ENCODE results near the gene GAB2. TPM values are rescaled to one million over a fixed set of nuclear protein-coding genes. Genes with fewer than 3 reads are reported as not detected.

Gene GAB2
- total and polyA plus RNA-seq, 2 experiments from 2014 or later: 4.9 to 10.2 TPM

GRCh38 chr11:78318321-78319114 lies 99.1 kb downstream of the GAB2 start:
- 40% methylated on average over 9 of the region's 9 CpGs for WGBS (ENCODE audit: low lambda C conversion rate, missing lambda C conversion rate)
- H3K27ac ChIP-seq: peak overlapping the region; percentile 74
- no peaks in the 10 kb centered on the region for H3K9me3 ChIP-seq (ENCODE audit: low read depth)
- H3K4me3 ChIP-seq: no peak overlapping the region
- peaks cover 60% of the 10 kb centered on the region for H3K79me2 ChIP-seq
- DNase-seq (ENCODE audit: low spot score): peak; percentile 7
- no peak overlapping the region for H2AFZ ChIP-seq
- H3K4me1 ChIP-seq (ENCODE audit: insufficient read depth): peaks cover 10% of the 10 kb centered on the region
- no peaks in the 10 kb centered on the region for H4K20me1 ChIP-seq (ENCODE audit: insufficient read depth, poor library complexity, severe bottlenecking)
- no peaks in the 10 kb centered on the region for H3K36me3 ChIP-seq (replicated peaks; ENCODE audit: insufficient read depth, low read depth)
- TF ChIP-seq CTCF (IDR thresholded peaks at IDR 0.05; ENCODE audit: poor library complexity) (no peak), EZH2phosphoT487 (IDR thresholded peaks at IDR 0.05; ENCODE audit: low read depth, severe bottlenecking, unreplicated experiment) (no peak)
- no peaks in the 10 kb centered on the region for H3K27me3 ChIP-seq
- H3K9me2 ChIP-seq (replicated peaks; ENCODE audit: insufficient read depth): no peaks in the 10 kb centered on the region
- H3K4me2 ChIP-seq: peak overlapping the region; percentile 24

- Histone ChIP-seq H3K27ac (no peak overlapping the region), H4K20me1 (ENCODE audit: insufficient read depth, poor library complexity, severe bottlenecking) (no peaks in the 10 kb centered on the region), H3K36me3 (replicated peaks; ENCODE audit: insufficient read depth, low read depth) (no peaks in the 10 kb centered on the region), H3K4me1 (ENCODE audit: insufficient read depth) (peaks cover 18% of the 10 kb centered on the region), H3K9me2 (replicated peaks; ENCODE audit: insufficient read depth) (no peaks in the 10 kb centered on the region), H3K4me3 (no peak overlapping the region), H3K79me2 (peaks cover 53% of the 10 kb centered on the region), H3K4me2 (no peak overlapping the region), H3K9me3 (ENCODE audit: low read depth) (no peaks in the 10 kb centered on the region), H3K27me3 (no peaks in the 10 kb centered on the region), H2AFZ (no peak overlapping the region)
- no peak for TF ChIP-seq EZH2phosphoT487 (IDR thresholded peaks at IDR 0.05; ENCODE audit: low read depth, severe bottlenecking, unreplicated experiment)
- TF ChIP-seq CTCF (IDR thresholded peaks at IDR 0.05; ENCODE audit: poor library complexity): no peak
- no peak for TF ChIP-seq EZH2 (IDR thresholded peaks at IDR 0.05; ENCODE audit: borderline replicate concordance)
- 99% methylated on average over 3 of the region's 3 CpGs for WGBS (ENCODE audit: low lambda C conversion rate, missing lambda C conversion rate)
- no peak for DNase-seq (ENCODE audit: low spot score)
These were observed 101.9 kb downstream of the GAB2 start for GRCh38 chr11:78315724-78316123.

- TF ChIP-seq EZH2phosphoT487 (IDR thresholded peaks at IDR 0.05; ENCODE audit: low read depth, severe bottlenecking, unreplicated experiment): no peak
- no peak for TF ChIP-seq EZH2 (IDR thresholded peaks at IDR 0.05; ENCODE audit: borderline replicate concordance)
- no peak for TF ChIP-seq CTCF (IDR thresholded peaks at IDR 0.05; ENCODE audit: poor library complexity)
- H3K9me2 ChIP-seq (replicated peaks; ENCODE audit: insufficient read depth): no peaks in the 10 kb centered on the region
- peaks cover 46% of the 10 kb centered on the region for H3K79me2 ChIP-seq
- DNase-seq (ENCODE audit: low spot score): no peak
- no peaks in the 10 kb centered on the region for H3K9me3 ChIP-seq (ENCODE audit: low read depth)
- no peak overlapping the region for H3K4me2 ChIP-seq
- WGBS (ENCODE audit: low lambda C conversion rate, missing lambda C conversion rate): 57% methylated on average over 5 of the region's 5 CpGs
- no peaks in the 10 kb centered on the region for H4K20me1 ChIP-seq (ENCODE audit: insufficient read depth, poor library complexity, severe bottlenecking)
- H3K36me3 ChIP-seq (replicated peaks; ENCODE audit: insufficient read depth, low read depth): no peaks in the 10 kb centered on the region
- peaks cover 19% of the 10 kb centered on the region for H3K4me1 ChIP-seq (ENCODE audit: insufficient read depth)
- no peaks in the 10 kb centered on the region for H3K27me3 ChIP-seq
- no peak overlapping the region for H2AFZ ChIP-seq
- H3K4me3 ChIP-seq: no peak overlapping the region
- peak overlapping the region; percentile 23 for H3K27ac ChIP-seq
These were observed 102.9 kb downstream of the GAB2 start for GRCh38 chr11:78314762-78315161.

Data from hepatocyte (in vitro differentiated cells).